NT2/D1 (cell line): ENCODE measurements around the gene IGF1R.

Experiments used
- SUZ12 ChIP-seq: IDR thresholded peaks from 2 replicates; pipeline ENCODE4 v1.6.1; 2011; ENCODE audit not compliant: insufficient read length, insufficient read depth; ENCODE audit errors: extremely low read depth
- YY1 ChIP-seq: IDR thresholded peaks from 2 replicates; pipeline ENCODE4 v1.6.1; 2011; ENCODE audit not compliant: insufficient read length, insufficient read depth

GRCh38 chr15:98666841-98667240 is 18.5 kb downstream of the IGF1R start:
- TF ChIP-seq YY1 (no peak), SUZ12 (no peak)
